ENCODE measurements around the gene LRRIQ4.

GRCh38 chr3:169871129-169871886 lies 58.6 kb downstream of the LRRIQ4 start:
- TF ChIP-seq POLR2A (IDR thresholded peaks at IDR 0.05; ENCODE audit: low read depth, low read length) = no peak
- TF ChIP-seq TAF1 (IDR thresholded peaks at IDR 0.05; ENCODE audit: borderline replicate concordance, low read depth, low read length) = no peak
- TF ChIP-seq POLR2AphosphoS5 (IDR thresholded peaks at IDR 0.05; ENCODE audit: low read depth, low read length) = no peak
